Measurements from ENCODE around the gene TCF3.
A peak's percentile ranks its signal among the peaks of the same experiment; 100 is the strongest.

TCF3 gene

GRCh38 chr19:1609103-1609396 is 43.4 kb downstream of the TCF3 start:
- DNase-seq: peak; percentile 9

- DNase-seq: no peak
Measured at GRCh38 chr19:1608359-1609102, 43.9 kb downstream of the TCF3 start.

DNA sequence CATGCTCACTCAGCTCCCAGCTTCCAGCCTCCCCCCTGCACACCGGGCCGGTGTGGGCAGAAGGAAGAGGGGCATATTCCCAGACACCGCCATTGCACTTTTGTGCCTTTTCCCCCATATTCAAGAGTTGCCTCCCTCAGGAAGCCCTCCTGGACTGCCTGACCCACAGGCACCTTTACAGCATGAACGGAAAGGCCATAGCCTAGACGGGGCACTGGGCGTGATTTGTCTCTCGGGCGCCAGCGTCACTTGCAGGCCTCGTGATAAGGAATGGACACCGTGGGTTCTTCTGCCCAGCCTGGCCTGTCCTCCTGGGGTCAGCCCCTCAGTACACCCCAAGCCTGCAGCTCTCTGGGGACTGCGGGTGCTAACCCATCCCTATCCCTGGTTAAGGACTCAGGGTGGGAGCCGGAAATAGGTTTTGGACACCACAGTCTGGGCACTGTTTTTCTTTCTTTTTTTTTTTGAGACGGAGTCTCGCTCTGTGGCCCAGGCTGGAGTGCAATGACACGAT is 46.2 kb downstream of the TCF3 start:
- DNase-seq: no peak

DNA sequence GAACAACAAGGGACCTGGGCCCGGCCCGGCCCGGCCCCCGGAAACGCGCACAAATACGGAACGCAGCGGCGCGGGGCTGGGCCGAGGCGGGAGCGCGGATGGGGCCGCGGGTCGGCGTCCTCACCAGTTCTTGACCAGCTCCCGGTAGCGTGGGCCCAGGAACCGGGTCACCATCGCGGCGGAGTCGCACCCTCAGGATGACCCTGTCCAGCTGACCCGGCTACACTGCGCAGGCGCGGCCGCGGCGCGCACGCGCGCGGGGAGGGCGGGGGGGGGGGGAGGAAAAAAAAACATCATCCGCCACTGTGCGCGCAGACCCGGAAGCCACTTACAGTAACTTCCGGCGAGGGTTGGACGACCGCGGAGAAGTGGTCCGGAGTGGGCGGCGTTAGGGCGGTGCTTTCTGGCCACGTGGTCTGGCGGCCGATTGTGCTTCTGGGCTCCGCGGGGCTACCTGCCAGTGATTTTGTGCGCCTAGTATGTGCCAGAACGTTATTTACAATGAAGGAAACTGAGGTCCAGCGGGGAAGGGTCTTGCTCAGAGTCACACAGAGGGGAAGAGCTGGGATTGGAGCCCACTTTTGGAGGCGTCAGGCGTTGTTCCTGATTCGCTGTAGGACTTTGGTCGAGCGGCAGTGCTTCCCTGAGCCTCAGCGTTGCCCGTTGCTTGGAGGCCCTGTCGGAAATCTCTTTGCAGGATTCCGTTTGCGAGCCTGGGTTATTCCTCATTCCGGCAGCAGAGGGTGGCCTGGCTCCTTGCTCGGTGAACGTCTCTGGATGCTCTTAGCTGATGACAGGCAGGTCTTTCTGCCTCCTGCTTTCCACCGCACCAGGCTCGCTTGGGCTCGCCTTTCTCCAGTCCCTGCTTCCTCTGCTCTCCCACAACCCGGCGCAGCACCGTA is 46.9 kb downstream of the TCF3 start, which contains the start of gene UQCR11:
TSS of gene UQCR11 (minus strand) at position 227 of the 902 bp plus-strand sequence. CDS start at position 174, 53 bp downstream.
- DNase-seq: peak; percentile 98

GRCh38 chr19:1602091-1602707 is 50.2 kb downstream of the TCF3 start:
- peak; percentile 12 for DNase-seq

DNA sequence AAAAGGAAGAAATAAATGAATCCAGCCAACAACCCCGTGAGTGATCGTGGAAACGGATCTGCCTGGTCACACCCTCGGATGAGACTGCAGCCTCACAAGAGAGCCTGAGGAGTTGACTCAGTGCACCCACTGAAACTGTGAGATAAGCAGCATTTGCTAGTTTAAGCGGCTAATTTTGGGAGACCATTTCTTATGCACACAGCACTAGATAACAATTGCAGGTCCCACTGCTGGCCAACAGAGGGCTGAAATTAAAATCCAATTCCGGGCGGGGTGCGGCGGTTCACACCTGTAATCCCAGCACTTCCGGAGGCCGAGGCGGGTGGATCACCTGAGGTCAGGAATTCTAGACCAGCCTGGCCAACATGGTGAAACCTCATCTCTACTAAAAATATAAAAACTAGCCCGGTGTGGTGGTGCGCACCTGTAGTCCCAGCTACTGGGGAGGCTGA is 50.8 kb downstream of the TCF3 start:
- DNase-seq: no peak

DNA sequence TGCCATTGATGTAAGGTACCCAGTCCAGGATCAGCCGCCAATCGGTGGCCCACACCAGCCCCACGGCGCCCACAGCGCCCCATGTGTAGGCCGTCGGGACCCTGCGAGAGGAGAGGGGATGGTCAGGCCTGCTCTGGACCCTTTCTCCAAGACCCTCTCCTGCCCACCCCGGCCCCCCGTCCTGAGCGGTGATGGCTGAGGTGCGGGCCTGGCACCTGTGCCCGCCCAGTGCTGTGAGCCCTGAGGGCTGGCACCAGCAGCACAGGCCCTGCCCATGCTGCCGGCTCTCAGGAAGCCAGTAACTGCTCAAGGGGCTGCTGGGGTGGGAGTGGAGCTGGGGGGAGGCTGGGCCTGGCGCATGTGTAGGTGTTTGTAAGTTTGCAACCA is 53.0 kb downstream of the TCF3 start:
- DNase-seq: no peak

DNA sequence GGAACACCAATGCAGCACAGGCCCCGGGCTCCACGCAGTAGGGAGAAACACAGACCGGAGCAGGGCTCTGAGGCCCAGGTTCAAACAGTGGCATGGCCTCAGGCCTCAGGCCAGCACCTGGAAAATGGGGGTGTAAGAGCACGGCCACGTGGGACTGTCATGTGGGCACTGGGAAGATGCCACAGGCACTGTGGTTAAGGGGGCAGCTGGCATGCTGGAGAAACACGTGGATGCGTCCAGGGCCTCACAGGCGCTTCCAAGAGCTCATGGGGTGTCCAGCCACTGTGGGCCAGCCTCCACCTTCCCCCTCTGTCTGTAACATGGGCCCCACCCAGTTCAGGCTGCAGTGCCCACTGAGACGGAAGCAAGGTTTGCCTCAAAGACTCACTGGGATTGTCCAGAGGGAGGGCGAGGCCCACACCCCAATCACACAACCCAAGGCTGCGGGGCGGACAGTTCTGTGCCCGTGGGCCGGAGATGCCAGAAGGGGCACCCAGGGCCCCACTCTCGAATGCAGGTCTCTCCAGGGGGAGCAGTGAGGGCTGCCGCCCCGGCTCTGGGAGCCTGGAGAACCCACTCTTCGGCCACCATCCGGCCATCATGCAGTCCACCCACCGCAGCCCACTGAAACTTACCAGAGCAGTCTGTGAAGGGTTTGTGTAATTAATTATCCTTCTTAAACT is 53.5 kb downstream of the TCF3 start:
- DNase-seq: no peak

GRCh38 chr19:1593501-1593772 is 59.0 kb downstream of the TCF3 start:
- DNase-seq: no peak

DNA sequence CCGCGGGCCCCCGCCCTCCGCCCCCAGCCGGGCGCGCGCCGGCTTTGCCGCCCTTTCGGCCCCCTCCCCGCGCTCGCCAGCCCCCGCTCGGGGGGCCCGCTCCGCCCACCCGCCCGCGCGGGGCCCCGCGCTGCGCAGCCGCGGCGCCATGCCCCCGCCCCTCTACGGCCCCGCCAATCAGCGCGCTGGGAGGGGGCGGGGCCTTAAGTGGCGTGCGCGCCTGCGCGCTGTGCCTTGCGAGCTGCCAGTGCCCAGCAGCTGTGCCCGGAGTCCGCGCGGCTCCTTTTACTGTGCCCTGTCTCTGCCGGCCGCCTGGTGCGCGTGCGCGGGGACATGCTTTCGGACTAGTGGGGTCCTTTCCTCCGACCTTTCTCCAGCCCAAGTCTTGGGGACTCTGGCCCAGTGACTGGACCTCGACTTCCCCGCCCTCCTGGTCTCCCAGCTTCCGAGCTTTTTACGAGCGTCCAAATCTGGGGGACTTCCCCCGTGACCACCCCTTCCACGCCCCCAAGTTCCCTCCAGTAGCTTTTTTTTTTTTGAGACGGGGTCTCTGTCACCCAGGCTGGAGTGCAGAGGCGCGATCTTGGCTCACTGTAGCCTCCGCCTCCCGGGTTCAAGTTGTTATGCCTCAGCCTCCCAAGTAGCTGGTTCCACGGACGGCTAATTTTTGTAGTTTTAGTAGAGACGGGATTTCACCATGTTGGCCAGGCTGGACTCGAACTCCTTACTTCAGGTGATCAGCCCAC is 59.5 kb downstream of the TCF3 start, which contains the start of gene MBD3:
TSS of gene MBD3 (minus strand) at position 111 of the 746 bp plus-strand sequence. CDS start 234 bp downstream, outside the sequence.
- DNase-seq: peak; percentile 98

- peak; percentile 95 for DNase-seq
Measured at GRCh38 chr19:1592024-1592754, 60.2 kb downstream of the TCF3 start.

DNA sequence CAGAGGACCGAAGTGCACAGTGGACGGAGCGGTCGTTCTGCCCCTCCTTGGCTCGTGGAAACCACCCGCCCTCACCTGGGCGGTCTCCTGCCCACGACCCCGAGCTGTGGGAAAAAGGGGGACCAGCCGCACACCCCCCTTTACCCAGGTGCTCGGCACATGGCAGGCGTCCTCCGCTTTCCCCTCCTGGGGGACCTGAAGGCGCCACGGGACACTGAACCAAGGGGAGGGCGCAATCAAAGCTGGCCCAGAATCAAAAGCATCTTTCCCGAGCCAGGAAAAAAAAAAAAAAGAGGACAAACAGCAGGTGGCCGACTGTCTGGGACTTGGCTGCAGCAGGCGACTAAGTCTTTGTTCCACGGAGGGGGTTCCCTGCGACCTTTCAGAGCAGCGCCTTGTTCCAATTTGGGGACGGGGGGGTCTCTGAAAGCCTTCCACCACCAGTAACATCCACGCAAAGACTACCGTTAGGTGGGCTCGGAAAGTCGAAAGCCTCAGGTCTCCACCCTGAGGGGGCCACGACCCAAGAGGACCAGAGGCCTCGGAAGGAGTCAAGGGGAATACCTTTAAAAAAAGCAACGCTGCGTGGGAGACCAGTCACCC is 60.9 kb downstream of the TCF3 start:
- DNase-seq: peak; percentile 71

DNA sequence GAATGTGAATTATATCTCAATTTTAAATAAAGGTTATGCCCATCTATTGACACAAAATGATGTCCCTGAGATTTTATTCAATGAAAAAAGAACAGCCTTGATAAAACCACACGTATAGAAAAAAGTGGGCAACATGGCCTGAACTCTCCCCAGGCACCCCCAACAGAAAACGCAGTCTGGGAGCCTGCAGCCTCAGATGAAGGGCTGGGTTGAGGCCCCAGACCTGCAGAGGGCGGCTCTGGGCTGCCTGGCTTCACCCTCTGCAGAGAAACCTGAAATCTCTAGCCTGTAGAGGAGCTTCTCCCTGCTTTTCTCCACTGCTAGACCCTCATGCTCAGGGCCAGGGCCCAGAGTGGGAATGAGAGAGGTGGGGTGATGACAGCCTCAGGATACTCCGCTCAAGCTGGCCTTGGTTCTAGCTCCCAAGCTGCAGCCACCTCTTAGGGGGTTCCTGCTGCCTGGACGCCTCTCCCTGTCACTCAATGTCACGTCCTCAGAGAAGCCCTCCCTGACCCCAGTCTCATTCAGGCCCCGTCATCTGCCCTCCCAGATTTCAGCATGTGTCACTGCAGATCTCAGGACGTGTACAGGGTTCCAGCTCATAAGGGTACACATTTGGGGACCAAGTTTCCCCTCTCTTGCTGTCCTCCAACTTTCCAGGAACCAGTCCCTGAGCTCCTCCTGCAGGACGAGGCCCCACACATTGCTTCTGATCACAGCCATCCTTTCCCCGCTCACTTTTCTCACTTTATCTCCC is 61.6 kb downstream of the TCF3 start:
- DNase-seq: peak; percentile 33

GRCh38 chr19:1587872-1588271 is 64.5 kb downstream of the TCF3 start:
- no peak for DNase-seq

- DNase-seq: no peak
Measured at GRCh38 chr19:1585243-1585580, 67.2 kb downstream of the TCF3 start.

DNA sequence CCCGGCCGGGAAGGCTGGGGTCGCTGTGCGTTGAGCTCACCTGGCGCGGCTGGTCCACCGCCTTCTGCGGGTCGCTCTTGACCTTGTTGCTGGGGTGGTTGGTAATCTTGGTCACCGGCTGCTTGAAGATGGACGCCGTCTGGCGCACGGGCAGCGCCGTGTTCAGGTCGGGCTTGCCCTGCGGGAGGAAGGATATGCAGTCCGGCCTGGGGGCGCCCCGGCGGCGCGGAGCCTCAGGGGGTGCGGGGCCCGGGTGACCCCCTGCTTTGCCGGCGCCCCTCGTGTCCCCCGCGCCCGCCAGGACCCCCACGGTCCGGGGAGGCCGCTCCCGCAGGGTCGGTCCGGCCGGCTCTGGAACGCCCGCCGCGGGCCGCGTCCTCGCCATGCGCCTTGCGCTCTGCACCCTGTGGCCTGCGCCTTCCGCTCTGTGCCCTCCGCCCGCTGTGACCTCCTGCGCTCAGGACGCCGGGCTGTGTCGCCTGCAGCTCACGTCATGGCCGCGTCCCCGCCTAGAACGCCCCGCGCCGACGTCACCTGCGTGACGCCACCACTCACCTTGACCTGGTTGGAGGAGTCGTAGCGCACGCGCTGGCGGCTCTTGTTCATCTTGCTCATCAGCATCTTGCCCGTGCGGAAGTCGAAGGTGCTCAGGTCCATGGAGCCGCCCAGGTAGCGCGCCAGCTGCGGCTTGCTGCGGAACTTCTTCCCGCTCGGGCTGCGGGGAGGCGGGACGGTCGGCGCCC is 67.7 kb downstream of the TCF3 start:
- no peak for DNase-seq

GRCh38 chr19:1582201-1582600 is 70.2 kb downstream of the TCF3 start:
- peak; percentile 45 for DNase-seq

DNA sequence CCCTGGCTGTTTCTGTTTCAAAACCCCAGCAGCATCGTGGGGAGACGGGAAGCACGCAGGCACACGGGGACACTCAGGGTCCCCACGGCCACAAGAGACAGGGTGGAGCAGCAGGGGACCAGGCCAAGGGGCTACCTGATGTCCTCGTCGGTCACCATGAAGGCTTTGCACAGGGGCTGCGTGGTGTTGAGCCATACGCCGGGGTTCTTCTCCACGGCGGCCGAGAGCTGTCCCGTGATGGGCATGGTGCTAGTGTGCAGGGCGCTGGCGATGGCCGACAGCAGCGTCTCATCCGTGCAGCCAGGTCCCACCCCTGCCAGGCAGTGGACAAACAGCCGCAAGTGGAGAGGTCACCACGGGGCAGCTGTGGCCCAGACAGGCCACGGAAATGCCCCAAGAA is 71.5 kb downstream of the TCF3 start:
- DNase-seq: no peak

DNA sequence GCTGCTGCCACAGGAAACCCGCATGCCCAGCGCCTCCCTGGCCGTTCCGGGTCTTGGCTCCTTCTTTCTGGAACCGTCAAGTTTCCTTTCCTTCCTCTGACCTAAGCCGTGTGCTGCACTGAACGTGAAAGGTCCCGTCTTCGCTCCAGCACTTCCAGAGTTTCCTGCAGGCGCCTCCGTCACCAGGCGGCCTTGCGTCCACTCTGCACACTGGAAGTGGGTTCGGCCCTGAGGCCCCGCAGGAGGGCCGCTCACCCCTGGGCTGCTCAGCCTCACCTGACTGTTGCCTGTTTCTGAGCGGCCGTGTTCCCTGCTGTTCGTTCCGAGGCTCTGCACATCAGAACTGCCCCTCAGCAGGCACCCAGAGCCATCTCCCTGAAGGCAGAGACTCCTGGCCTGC is 72.0 kb downstream of the TCF3 start:
- DNase-seq: no peak

DNA sequence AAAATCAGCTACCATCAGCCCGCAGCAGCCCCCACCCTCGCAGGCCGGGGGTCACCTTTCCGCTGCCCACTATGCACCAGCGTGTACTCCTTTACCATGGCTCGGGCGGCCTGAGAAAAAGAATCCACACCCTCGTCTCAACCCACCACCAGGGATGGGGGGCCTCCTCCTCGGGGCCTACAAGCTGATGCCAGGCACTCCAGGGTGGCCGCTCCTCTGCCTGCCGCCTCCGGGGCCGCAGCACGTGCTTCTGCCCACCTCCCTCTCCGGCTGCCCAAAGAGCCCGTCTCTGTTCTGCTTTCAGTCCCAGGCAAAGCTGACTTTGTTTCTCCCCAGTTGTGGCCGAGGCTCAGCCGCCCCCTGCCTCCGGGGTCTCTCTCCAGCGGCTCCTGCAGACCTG is 73.2 kb downstream of the TCF3 start:
- no peak for DNase-seq
